C4-2B (cell line): ENCODE measurements around the gene CD101.
"Not testable (repeated sequence)": the region's sequence is repeated elsewhere in the genome, so short reads cannot be mapped to it uniquely, and the experiment has no call there.

Source experiments
- H3K27ac ChIP-seq: fragments of 450-650 bp; 2 replicates; pipeline ENCODE4 v1.5.1; 2017
- CTCF ChIP-seq: fragments of 450-650 bp; conservative IDR thresholded peaks from 2 replicates; pipeline ENCODE4 v1.5.1; 2017; ENCODE audit warnings: mild to moderate bottlenecking
- ZFX ChIP-seq: fragments of 450-650 bp; IDR thresholded peaks from 2 replicates; pipeline ENCODE4 v1.6.1; 2017

CD101 gene

GRCh38 chr1:116972674-116973030 lies 28.9 kb upstream of the CD101 start:
- TF ChIP-seq CTCF (no peak), ZFX (no peak)
- no peak overlapping the region for H3K27ac ChIP-seq

GRCh38 chr1:116980309-116980708 lies 21.3 kb upstream of the CD101 start:
- not testable (repeated sequence) for H3K27ac ChIP-seq

- H3K27ac ChIP-seq: no peak overlapping the region
- TF ChIP-seq CTCF (no peak), ZFX (no peak)
Measured at GRCh38 chr1:116981521-116982037, 20.0 kb upstream of the CD101 start.

- no peak overlapping the region for H3K27ac ChIP-seq
- TF ChIP-seq CTCF (no peak), ZFX (no peak)
Measured at GRCh38 chr1:116982319-116983004, 19.1 kb upstream of the CD101 start.

- no peak overlapping the region for H3K27ac ChIP-seq
- TF ChIP-seq CTCF (no peak), ZFX (no peak)
Measured at GRCh38 chr1:116983112-116983511, 18.4 kb upstream of the CD101 start.

GRCh38 chr1:116983678-116984077 lies 17.9 kb upstream of the CD101 start:
- no peak overlapping the region for H3K27ac ChIP-seq
- TF ChIP-seq CTCF (no peak), ZFX (no peak)

GRCh38 chr1:116984406-116985160 lies 17.0 kb upstream of the CD101 start:
- TF ChIP-seq CTCF (no peak), ZFX (no peak)
- no peak overlapping the region for H3K27ac ChIP-seq
